NT2/D1 (cell line): ENCODE measurements around the gene SAP130.

ENCODE experiments used
- YY1 ChIP-seq: IDR thresholded peaks from 2 replicates; pipeline ENCODE4 v1.6.1; 2011; ENCODE audit not compliant: insufficient read length, insufficient read depth
- ZNF274 ChIP-seq: IDR thresholded peaks from 2 replicates; pipeline ENCODE4 v1.6.1; 2011; ENCODE audit warnings: mild to moderate bottlenecking, low read depth, low read length

DNA sequence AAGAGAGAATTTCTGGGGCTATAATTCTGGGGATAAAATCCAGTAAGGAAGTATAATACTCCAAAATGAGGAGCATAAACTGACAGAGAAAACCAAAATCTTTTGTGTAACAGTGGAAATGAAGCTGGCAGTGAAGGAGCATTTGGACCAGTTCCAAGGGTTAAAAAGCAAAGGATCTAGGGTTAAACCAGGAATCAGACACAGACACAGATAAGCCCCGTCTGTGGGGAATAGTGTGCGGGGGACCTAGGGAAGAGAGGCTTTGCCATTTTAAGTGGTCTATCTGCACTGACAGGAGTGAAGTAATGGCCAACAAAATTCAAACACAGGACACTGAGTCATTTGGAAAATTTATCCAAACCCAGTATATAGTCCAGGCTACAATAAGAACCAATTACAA is 23.4 kb downstream of the SAP130 start:
- TF ChIP-seq ZNF274, result no peak
- no peak for TF ChIP-seq YY1
